Mammary epithelial cell (primary cell): ENCODE data around the gene ARPC2.

Experiments
- CTCF ChIP-seq, 2 donors: IDR thresholded peaks in 1 of 2; conservative IDR thresholded peaks in 1 of 2; 2 replicates each; pipeline ENCODE4 v1.5.1; 2011 to 2012; ENCODE audit warnings: inconsistent platforms in 2 of 2, low read length in 2 of 2, mild to moderate bottlenecking in 2 of 2, control low read depth in 1 of 2, low read depth in 1 of 2; ENCODE audit not compliant: insufficient read depth in 1 of 2; ENCODE audit errors: extremely low read depth in 1 of 2
- EZH2 ChIP-seq: IDR thresholded peaks from 2 replicates; pipeline ENCODE4 v1.6.1; 2012; ENCODE audit warnings: low read length, inconsistent platforms, borderline replicate concordance

GRCh38 chr2:218228366-218229090 is 11.5 kb downstream of the ARPC2 start:
- TF ChIP-seq CTCF (conservative IDR thresholded peaks at IDR 0.05 in 1 of 2, IDR thresholded peaks at IDR 0.05 in 1 of 2; ENCODE audit: extremely low read depth in 1 of 2, insufficient read depth in 1 of 2, low read depth in 1 of 2, low read length in 2 of 2) (no peak), EZH2 (no peak)
